ENCODE results near the gene FBXW11.

DNA sequence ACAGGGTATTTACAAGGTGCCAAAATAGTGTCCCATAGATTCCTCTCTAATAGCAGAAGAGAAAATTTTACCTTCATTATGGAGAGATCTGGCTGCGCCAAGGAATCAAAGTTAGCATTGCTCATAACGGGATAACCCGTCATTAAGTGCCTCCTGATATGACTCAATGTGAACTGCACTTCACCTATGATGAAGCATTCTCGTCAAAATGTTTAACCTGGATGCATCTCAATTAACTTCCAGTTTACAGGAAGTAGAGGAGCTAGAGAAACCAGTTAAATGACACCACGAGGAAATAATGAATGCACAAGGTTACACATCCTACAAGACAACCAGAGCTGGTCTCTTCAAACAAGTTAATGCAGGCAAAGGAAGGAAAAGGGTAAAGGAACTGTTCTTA, 17.2 kb downstream of the FBXW11 start:
- TF ChIP-seq, protein P1, sequence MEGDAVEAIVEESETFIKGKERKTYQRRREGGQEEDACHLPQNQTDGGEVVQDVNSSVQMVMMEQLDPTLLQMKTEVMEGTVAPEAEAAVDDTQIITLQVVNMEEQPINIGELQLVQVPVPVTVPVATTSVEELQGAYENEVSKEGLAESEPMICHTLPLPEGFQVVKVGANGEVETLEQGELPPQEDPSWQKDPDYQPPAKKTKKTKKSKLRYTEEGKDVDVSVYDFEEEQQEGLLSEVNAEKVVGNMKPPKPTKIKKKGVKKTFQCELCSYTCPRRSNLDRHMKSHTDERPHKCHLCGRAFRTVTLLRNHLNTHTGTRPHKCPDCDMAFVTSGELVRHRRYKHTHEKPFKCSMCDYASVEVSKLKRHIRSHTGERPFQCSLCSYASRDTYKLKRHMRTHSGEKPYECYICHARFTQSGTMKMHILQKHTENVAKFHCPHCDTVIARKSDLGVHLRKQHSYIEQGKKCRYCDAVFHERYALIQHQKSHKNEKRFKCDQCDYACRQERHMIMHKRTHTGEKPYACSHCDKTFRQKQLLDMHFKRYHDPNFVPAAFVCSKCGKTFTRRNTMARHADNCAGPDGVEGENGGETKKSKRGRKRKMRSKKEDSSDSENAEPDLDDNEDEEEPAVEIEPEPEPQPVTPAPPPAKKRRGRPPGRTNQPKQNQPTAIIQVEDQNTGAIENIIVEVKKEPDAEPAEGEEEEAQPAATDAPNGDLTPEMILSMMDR (conservative IDR thresholded peaks at IDR 0.05; ENCODE audit: low read depth, low read length), result no peak
- TF ChIP-seq EZH2 (IDR thresholded peaks at IDR 0.05; ENCODE audit: borderline replicate concordance, low read depth, low read length, poor library complexity, severe bottlenecking), result no peak
